Measurements from ENCODE around the gene RACK1. TPM values are rescaled to one million over a fixed set of nuclear protein-coding genes. Genes with fewer than 3 reads are reported as not detected.
A peak's percentile ranks its signal among the peaks of the same experiment; 100 is the strongest.

The RACK1 gene
- total RNA-seq, 4 donors from 2014 or later = 1,300 to 1,812 (median 1,580) TPM

DNA sequence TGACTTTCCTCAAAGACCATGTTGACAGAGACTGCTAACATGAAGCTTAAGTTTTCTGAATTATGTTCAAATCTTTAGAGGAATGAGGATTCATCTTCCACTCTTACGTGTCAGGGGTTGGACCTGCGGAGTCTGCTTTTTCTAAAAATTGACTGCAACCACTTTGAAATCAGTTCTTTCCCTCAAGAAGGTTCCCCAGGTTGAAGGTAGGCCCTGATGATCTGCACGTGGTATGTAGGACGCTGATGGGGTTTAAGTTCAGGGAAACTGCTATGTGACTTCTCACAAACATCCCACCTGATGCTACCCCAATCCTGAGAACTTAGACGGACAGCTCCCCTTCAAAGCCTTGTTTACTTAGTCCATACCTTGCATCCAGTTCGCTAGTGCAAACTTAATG is 7.2 kb downstream of the RACK1 start:
- Histone ChIP-seq H3K9me3 (no peaks in the 10 kb centered on the region), H3K36me3 (peaks cover 0 to 100% of the 10 kb centered on the region in 2 donors), H3K4me3 (no peak overlapping the region), H3K4me1 (peaks cover 0 to 31% (median under 1%) of the 10 kb centered on the region in 3 donors), H3K27ac (no peak overlapping the region), H3K27me3 (no peaks in the 10 kb centered on the region)
- TF ChIP-seq POLR2AphosphoS5 (IDR thresholded peaks at IDR 0.05) (no peak), POLR2A (IDR thresholded peaks at IDR 0.05) (no peak), EP300 (IDR thresholded peaks at IDR 0.05) (no peak)
- TF ChIP-seq, protein P1, sequence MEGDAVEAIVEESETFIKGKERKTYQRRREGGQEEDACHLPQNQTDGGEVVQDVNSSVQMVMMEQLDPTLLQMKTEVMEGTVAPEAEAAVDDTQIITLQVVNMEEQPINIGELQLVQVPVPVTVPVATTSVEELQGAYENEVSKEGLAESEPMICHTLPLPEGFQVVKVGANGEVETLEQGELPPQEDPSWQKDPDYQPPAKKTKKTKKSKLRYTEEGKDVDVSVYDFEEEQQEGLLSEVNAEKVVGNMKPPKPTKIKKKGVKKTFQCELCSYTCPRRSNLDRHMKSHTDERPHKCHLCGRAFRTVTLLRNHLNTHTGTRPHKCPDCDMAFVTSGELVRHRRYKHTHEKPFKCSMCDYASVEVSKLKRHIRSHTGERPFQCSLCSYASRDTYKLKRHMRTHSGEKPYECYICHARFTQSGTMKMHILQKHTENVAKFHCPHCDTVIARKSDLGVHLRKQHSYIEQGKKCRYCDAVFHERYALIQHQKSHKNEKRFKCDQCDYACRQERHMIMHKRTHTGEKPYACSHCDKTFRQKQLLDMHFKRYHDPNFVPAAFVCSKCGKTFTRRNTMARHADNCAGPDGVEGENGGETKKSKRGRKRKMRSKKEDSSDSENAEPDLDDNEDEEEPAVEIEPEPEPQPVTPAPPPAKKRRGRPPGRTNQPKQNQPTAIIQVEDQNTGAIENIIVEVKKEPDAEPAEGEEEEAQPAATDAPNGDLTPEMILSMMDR (IDR thresholded peaks at IDR 0.05) = no peak
- WGBS, 2 donors (ENCODE audit: low coverage in 1 of 2) = 68 to 73% methylated on average over 6 of the region's 6 CpGs
- ATAC-seq = no peak

DNA sequence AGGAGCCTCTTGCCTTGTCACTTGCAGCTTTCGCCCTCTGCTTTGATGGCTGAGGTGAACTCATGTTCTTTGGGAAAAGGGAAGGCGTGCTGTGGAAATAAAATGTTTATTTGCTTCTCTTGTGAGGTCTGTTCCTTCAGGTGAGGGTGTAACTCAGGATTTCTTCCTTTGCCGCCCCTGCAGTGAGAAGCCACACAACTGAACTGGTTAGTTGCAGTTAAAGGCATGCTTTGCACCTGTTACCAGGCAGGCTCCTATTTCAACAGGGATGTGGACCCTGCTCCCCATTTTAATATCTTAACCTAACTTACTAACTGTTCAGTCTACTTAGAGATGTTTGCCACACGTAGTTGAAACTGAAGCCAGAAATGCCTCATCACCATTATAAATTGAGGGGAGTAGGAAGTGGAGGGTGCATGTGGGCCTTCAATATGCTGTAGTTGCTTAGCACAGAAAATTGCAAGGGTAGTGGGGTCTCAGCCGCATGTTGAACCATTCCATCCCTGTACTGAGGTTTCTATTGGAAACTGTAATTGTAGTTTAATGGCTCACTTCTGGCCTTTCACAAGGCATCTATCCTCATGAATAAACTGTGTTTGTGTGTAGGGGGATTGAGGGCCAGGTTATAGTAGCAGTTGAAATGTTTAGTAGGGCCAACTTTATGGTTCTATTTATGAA is 7.9 kb downstream of the RACK1 start:
- Histone ChIP-seq H3K9me3 (no peaks in the 10 kb centered on the region), H3K27ac (no peak overlapping the region), H3K27me3 (no peaks in the 10 kb centered on the region), H3K4me3 (no peak overlapping the region), H3K4me1 (peaks cover 0 to 24% (median 0%) of the 10 kb centered on the region in 3 donors), H3K36me3 (peaks cover 0 to 100% of the 10 kb centered on the region in 2 donors)
- ATAC-seq = no peak
- 47 to 63% methylated on average over 3 to 5 of the region's 5 CpGs for WGBS, 2 donors (ENCODE audit: low coverage in 1 of 2)
- TF ChIP-seq POLR2A (IDR thresholded peaks at IDR 0.05) = no peak
- TF ChIP-seq, protein P1 (IDR thresholded peaks at IDR 0.05) = no peak
- TF ChIP-seq EP300 (IDR thresholded peaks at IDR 0.05) = no peak
- no peak for TF ChIP-seq POLR2AphosphoS5 (IDR thresholded peaks at IDR 0.05)

GRCh38 chr5:181235323-181235688 is 8.4 kb downstream of the RACK1 start:
- TF ChIP-seq, protein P1 (IDR thresholded peaks at IDR 0.05) = no peak
- TF ChIP-seq POLR2AphosphoS5 (IDR thresholded peaks at IDR 0.05) (no peak), EP300 (IDR thresholded peaks at IDR 0.05) (no peak), POLR2A (IDR thresholded peaks at IDR 0.05) (no peak)
- Histone ChIP-seq H3K4me3 (no peak overlapping the region), H3K36me3 (peaks cover 0 to 99% of the 10 kb centered on the region in 2 donors), H3K27me3 (no peaks in the 10 kb centered on the region), H3K9me3 (no peaks in the 10 kb centered on the region), H3K4me1 (peaks cover 0 to 19% (median 0%) of the 10 kb centered on the region in 3 donors), H3K27ac (peak overlapping the region in 1 of 4 donors; percentile 2)
- WGBS, 2 donors (ENCODE audit: low coverage in 1 of 2) = 65 to 84% methylated on average over 4 to 5 of the region's 5 CpGs
- ATAC-seq = no peak

- H3K9me3 ChIP-seq = no peaks in the 10 kb centered on the region
- H3K36me3 ChIP-seq = peaks cover 0 to 93% of the 10 kb centered on the region in 2 donors
- peaks cover 0 to 13% (median 0%) of the 10 kb centered on the region in 3 donors for H3K4me1 ChIP-seq
- H3K27ac ChIP-seq = peak overlapping the region in 1 of 4 donors; percentile 27
- no peak for TF ChIP-seq EP300 (IDR thresholded peaks at IDR 0.05)
- TF ChIP-seq, protein P1 (IDR thresholded peaks at IDR 0.05) = no peak
- TF ChIP-seq POLR2A (IDR thresholded peaks at IDR 0.05) = no peak
- peak; percentile 17 for TF ChIP-seq POLR2AphosphoS5 (IDR thresholded peaks at IDR 0.05)
- no peak for ATAC-seq
- no peaks in the 10 kb centered on the region for H3K27me3 ChIP-seq
- WGBS, 2 donors (ENCODE audit: low coverage in 1 of 2) = no CpG with 5 or more reads among the region's 22 CpGs
- no peak overlapping the region for H3K4me3 ChIP-seq
These were observed 9.0 kb downstream of the RACK1 start for GRCh38 chr5:181234455-181235306.
